PC-3 (cell line): ENCODE results near the gene HMG20A. TPM values are rescaled to one million over a fixed set of nuclear protein-coding genes. Genes with fewer than 3 reads are reported as not detected.

ENCODE experiments used
- ATAC-seq: fragments of 200-7000 bp; cut with Tn5 transposase; 2 replicates; pipeline ENCODE4 v1.9.1; 2020; ENCODE audit warnings: mild to moderate bottlenecking, moderate library complexity
- BruUV-seq: library from RNA; stranded (reverse); fragments of 400-500 nt; replicated peaks from 2 replicates; lab custom pipeline; 2021; lab: Mats Ljungman, UMichigan
- CTCF ChIA-PET: fragments of 300-600 bp; sonication (Branson Sonifier 250); formaldehyde crosslinking; loops from one replicate; lab custom pipeline; 2022; ENCODE audit warnings: antibody characterized with exemption; lab: Charles Lee
- POLR2A ChIA-PET: fragments of 300-600 bp; sonication (Branson Sonifier 250); formaldehyde crosslinking; loops from one replicate; lab custom pipeline; 2022; ENCODE audit warnings: antibody characterized with exemption; ENCODE audit not compliant: unreplicated experiment; lab: Charles Lee
- DNase-seq: peaks from one replicate; pipeline ENCODE4 v3.0.0-alpha.2; 2015
- H2AFZ ChIP-seq: fragments of 300-600 bp; sonication (generic); 2 replicates; pipeline ENCODE4 v1.6.0; 2016; ENCODE audit warnings: antibody characterized with exemption, low read length
- H3F3A ChIP-seq: fragments of 300-600 bp; sonication (generic); one replicate; pipeline ENCODE4 v1.6.0; 2017; ENCODE audit warnings: antibody characterized with exemption, low read length, control low read depth, mild to moderate bottlenecking; ENCODE audit not compliant: unreplicated experiment
- H3K27ac ChIP-seq: fragments of 300-600 bp; sonication (generic); 2 replicates; pipeline ENCODE4 v1.5.1; 2016; ENCODE audit warnings: mild to moderate bottlenecking, low read length
- H3K27me3 ChIP-seq: fragments of 300-600 bp; sonication (generic); 2 replicates; pipeline ENCODE4 v1.6.1; 2016; ENCODE audit warnings: low read length, mixed read lengths
- H3K36me3 ChIP-seq: fragments of 300-600 bp; sonication (generic); 2 replicates; pipeline ENCODE4 v1.6.1; 2016; ENCODE audit warnings: low read depth, mixed run types, low read length, mixed read lengths
- H3K4me1 ChIP-seq: fragments of 300-600 bp; sonication (generic); 2 replicates; pipeline ENCODE4 v1.5.1; 2016; ENCODE audit warnings: low read length; ENCODE audit not compliant: insufficient read depth
- H3K4me2 ChIP-seq: fragments of 300-600 bp; sonication (generic); 2 replicates; pipeline ENCODE4 v1.6.0; 2016; ENCODE audit warnings: low read length
- H3K4me3 ChIP-seq: fragments of 300-600 bp; sonication (generic); 2 replicates; pipeline ENCODE4 v1.5.1; 2016; ENCODE audit warnings: mild to moderate bottlenecking, low read length, mixed read lengths
- H3K79me2 ChIP-seq: fragments of 300-600 bp; sonication (generic); 2 replicates; pipeline ENCODE4 v1.6.1; 2017; ENCODE audit warnings: low read length, mixed read lengths
- H3K9ac ChIP-seq: fragments of 300-600 bp; sonication (generic); 2 replicates; pipeline ENCODE4 v1.6.0; 2016; ENCODE audit warnings: mild to moderate bottlenecking, low read length
- H3K9me2 ChIP-seq: fragments of 300-600 bp; sonication (generic); replicated peaks from 2 replicates; pipeline ENCODE4 v1.6.1; 2016; ENCODE audit warnings: mixed run types, low read length, mixed read lengths
- H3K9me3 ChIP-seq: fragments of 300-600 bp; sonication (generic); 2 replicates; pipeline ENCODE4 v1.6.1; 2016; ENCODE audit warnings: low read length, mixed read lengths
- H4K20me1 ChIP-seq: fragments of 300-600 bp; sonication (generic); 2 replicates; pipeline ENCODE4 v1.6.1; 2016; ENCODE audit warnings: low read length, mixed read lengths
- EZH2 ChIP-seq: fragments of 300-600 bp; sonication (generic); IDR thresholded peaks from one replicate; pipeline ENCODE4 v1.6.1; 2017; ENCODE audit warnings: antibody characterized with exemption, mild to moderate bottlenecking, low read length; ENCODE audit not compliant: unreplicated experiment
- EZH2phosphoT487 ChIP-seq: fragments of 300-600 bp; sonication (generic); IDR thresholded peaks from 2 replicates; pipeline ENCODE4 v1.6.1; 2018; ENCODE audit warnings: mild to moderate bottlenecking, antibody characterized with exemption, low read length, borderline replicate concordance
- intact Hi-C: fragments of 100-400 bp; cut with micrococcal nuclease; formaldehyde crosslinking; loops from 2 replicates; pipeline ENCODE4 v1.9.0; 2023
- total RNA-seq: library from RNA; depleted of rRNA; stranded (reverse); fragments of >200 nt; gene quantifications from 2 replicates; pipeline ENCODE4 v1.2.3, GENCODE V29; 2014
- TF ChIP-seq, protein P1 (sequence below): fragments of 300-600 bp; sonication (generic); conservative IDR thresholded peaks from 2 replicates; pipeline ENCODE4 v1.5.1; 2017; ENCODE audit warnings: antibody characterized with exemption, low read depth, mild to moderate bottlenecking, low read length

Gene HMG20A
- total RNA-seq, 1 experiment from 2014 or later: 17.6 TPM

- Histone ChIP-seq H3K9me2 (no peaks in the 10 kb centered on the region), H3K27ac (no peak overlapping the region), H4K20me1 (no peaks in the 10 kb centered on the region), H3K27me3 (no peaks in the 10 kb centered on the region), H3K79me2 (peaks cover 5% of the 10 kb centered on the region), H3F3A (no peaks in the 10 kb centered on the region), H3K4me1 (no peaks in the 10 kb centered on the region), H3K36me3 (no peaks in the 10 kb centered on the region), H3K9me3 (no peaks in the 10 kb centered on the region), H3K4me2 (no peak overlapping the region), H3K4me3 (no peak overlapping the region), H2AFZ (no peak overlapping the region), H3K9ac (no peak overlapping the region)
- ATAC-seq (no peak), DNase-seq (no peak)
- TF ChIP-seq EZH2phosphoT487 (no peak), EZH2 (no peak)
- TF ChIP-seq, protein P1, sequence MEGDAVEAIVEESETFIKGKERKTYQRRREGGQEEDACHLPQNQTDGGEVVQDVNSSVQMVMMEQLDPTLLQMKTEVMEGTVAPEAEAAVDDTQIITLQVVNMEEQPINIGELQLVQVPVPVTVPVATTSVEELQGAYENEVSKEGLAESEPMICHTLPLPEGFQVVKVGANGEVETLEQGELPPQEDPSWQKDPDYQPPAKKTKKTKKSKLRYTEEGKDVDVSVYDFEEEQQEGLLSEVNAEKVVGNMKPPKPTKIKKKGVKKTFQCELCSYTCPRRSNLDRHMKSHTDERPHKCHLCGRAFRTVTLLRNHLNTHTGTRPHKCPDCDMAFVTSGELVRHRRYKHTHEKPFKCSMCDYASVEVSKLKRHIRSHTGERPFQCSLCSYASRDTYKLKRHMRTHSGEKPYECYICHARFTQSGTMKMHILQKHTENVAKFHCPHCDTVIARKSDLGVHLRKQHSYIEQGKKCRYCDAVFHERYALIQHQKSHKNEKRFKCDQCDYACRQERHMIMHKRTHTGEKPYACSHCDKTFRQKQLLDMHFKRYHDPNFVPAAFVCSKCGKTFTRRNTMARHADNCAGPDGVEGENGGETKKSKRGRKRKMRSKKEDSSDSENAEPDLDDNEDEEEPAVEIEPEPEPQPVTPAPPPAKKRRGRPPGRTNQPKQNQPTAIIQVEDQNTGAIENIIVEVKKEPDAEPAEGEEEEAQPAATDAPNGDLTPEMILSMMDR: no peak
- POLR2A ChIA-PET: no interaction called here
- CTCF ChIA-PET: no interaction called here
- BruUV-seq: no TSS peak
- intact Hi-C loops: no loop called here
Measured at GRCh38 chr15:77392762-77393470, 27.8 kb upstream of the HMG20A start.

DNA sequence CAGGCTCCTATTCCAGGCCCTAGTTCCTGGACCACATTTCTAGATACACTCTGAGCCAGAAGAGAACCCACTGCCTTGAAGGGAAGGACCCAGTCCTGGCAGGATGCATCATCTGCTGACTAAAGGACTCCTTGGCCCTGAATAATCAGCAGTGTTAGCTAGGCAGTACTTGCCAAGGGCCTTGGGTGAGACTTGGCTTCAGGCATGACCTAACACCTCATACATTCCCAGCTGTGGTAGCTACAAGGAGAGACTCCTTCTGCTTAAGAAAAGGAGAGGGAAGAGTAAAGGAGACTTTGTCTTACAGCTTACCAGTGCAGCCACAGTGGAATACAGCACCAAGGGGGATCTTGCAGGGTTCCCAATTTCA is 27.2 kb upstream of the HMG20A start:
- H3K9ac ChIP-seq: no peak overlapping the region
- H4K20me1 ChIP-seq: no peaks in the 10 kb centered on the region
- peaks cover 3% of the 10 kb centered on the region for H3K9me3 ChIP-seq
- TF ChIP-seq, protein P1: no peak
- TF ChIP-seq EZH2: no peak
- ATAC-seq: no peak
- H3K4me1 ChIP-seq: no peaks in the 10 kb centered on the region
- POLR2A ChIA-PET: no interaction called here
- H3K4me2 ChIP-seq: no peak overlapping the region
- peaks cover 2% of the 10 kb centered on the region; the same call in 1 of the 2 replicates for H3K36me3 ChIP-seq
- BruUV-seq: no TSS peak
- CTCF ChIA-PET: no interaction called here
- intact Hi-C loops: no loop called here
- H3K79me2 ChIP-seq: peaks cover 8% of the 10 kb centered on the region
- no peak overlapping the region for H2AFZ ChIP-seq
- no peaks in the 10 kb centered on the region for H3K27me3 ChIP-seq
- no peaks in the 10 kb centered on the region for H3F3A ChIP-seq
- no peak for DNase-seq
- no peaks in the 10 kb centered on the region for H3K9me2 ChIP-seq
- no peak overlapping the region for H3K27ac ChIP-seq
- H3K4me3 ChIP-seq: no peak overlapping the region

DNA sequence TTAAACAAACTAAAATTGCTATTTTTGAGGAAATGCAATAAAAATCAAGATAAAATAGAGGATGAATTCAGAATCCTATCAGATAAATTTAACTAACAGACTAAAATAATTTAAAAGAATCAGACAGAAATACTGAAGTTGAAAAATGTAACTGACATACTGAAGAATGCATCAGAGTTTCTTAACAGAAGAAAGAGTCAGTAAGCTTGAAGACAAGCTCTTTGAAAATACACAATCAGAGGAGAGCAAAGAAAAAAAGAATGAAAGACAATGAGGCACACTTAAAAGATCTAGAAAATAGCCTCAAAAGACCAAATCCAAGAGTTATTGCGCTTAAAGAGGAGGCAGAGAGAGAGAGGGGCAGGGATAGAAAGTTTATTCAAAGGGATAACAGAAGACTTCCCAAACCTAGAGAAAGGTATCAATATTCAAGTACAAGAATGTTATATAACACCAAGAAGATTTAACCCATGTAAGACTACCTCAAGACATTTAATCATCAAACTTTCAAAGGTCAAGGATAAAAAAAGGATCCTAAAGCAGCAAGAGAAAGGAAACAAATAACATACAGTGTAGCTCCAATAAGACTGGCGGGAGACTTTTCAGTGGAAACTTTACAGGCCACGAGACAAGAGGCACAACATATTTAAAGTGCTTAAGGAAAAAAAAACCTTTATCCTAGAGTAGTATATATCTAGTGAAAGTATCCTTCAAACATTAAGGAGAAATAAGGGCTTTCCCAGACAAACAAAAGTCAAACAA is 25.5 kb upstream of the HMG20A start:
- Histone ChIP-seq H3K79me2 (peaks cover 12% of the 10 kb centered on the region), H3K9me3 (peaks cover 16% of the 10 kb centered on the region), H3K36me3 (peaks cover 17% of the 10 kb centered on the region; the same call in 1 of the 2 replicates), H3K27ac (no peak overlapping the region), H3K4me3 (no peak overlapping the region), H4K20me1 (no peaks in the 10 kb centered on the region), H3K9ac (no peak overlapping the region), H2AFZ (no peak overlapping the region), H3K4me1 (no peaks in the 10 kb centered on the region), H3K9me2 (no peaks in the 10 kb centered on the region), H3F3A (no peaks in the 10 kb centered on the region), H3K27me3 (no peaks in the 10 kb centered on the region), H3K4me2 (no peak overlapping the region)
- POLR2A ChIA-PET: no interaction called here
- BruUV-seq: no TSS peak
- DNase-seq (no peak), ATAC-seq (no peak)
- TF ChIP-seq EZH2: no peak
- TF ChIP-seq, protein P1: no peak
- TF ChIP-seq EZH2phosphoT487: no peak
- CTCF ChIA-PET: no interaction called here
- intact Hi-C loops: no loop called here
